ENCODE data around the gene PINLYP. TPM values are rescaled to one million over a fixed set of nuclear protein-coding genes. Genes with fewer than 3 reads are reported as not detected.

PINLYP gene
- polyA plus RNA-seq, 1 donor (not counting 4 experiments of a cell fraction or from before 2014, with no cell fraction given): 16.0 TPM

DNA sequence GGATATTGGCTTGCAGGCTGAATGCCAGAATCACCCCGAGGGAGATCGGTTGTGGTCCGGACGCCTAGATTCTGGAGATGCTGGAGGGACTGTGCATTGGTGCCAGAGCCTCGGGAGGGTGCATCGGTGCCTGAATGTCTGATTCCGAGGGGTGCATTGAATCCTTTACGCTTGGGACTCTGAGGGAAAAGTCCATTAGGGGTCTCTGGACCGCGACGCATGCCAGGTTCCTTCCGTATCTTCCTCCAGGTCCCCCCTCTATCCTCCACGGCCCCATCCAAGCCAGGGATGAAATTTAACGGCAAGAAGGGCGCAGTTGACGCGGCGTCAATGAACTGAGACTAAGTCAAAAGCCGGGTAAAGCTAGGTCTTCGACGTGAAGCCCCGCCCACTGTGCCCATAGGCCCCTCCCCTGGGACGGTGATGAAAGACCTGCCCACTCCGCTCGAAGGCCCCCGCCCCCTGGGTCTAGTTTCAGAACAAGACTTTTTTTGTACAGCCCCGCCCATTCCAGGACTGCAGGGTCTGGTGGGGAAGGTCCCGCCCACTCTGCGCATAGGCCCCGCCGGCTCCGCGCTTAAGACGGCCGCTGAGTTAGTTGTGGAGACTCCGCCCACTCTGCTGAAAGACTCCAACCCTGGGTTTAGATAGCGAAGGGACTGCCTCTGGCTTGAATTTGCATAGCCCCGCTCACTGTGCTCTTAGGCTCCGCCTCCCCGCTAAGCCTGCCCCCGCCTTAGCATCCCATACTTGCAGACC is 41.9 kb upstream of the PINLYP start:
- Histone ChIP-seq H2AFZ (ENCODE audit: control insufficient read depth, low read length) (peak overlapping the region; percentile 82), H3K36me3 (ENCODE audit: control insufficient read depth in 2 of 2, extremely low read depth in 1 of 2, insufficient read depth in 2 of 2, low read length in 2 of 2) (peaks cover 0 to under 1% of the 10 kb centered on the region in 2 experiments), H4K20me1 (ENCODE audit: control insufficient read depth, extremely low read depth, insufficient read depth, low read length) (no peaks in the 10 kb centered on the region), H3K4me2 (ENCODE audit: control insufficient read depth, extremely low read depth, insufficient read depth, low read depth, low read length) (peak overlapping the region; percentile 96), H3K4me3 (ENCODE audit: control insufficient read depth in 2 of 3, extremely low read depth in 1 of 3, insufficient read depth in 2 of 3, low read depth in 1 of 3, low read length in 3 of 3) (peak overlapping the region; percentile 40 to 82 (median 78)), H3K4me1 (ENCODE audit: control insufficient read depth, extremely low read depth, insufficient read depth, low read length) (peaks cover 21% of the 10 kb centered on the region), H3K9me1 (ENCODE audit: control insufficient read depth, extremely low read depth, insufficient read depth, low read length) (no peaks in the 10 kb centered on the region), H3K9ac (ENCODE audit: control insufficient read depth, extremely low read depth, insufficient read depth, low read length) (peak overlapping the region; percentile 70), H3K27me3 (ENCODE audit: control insufficient read depth, extremely low read depth, insufficient read depth, low read length) (no peaks in the 10 kb centered on the region), H3K79me2 (ENCODE audit: control insufficient read depth, insufficient read depth, low read length) (no peaks in the 10 kb centered on the region), H3K27ac (ENCODE audit: control insufficient read depth, insufficient read depth, low read length) (peak overlapping the region; percentile 75), H3K9me3 (ENCODE audit: control insufficient read depth, low read depth, low read length) (no peaks in the 10 kb centered on the region)
- DNase-seq (ENCODE audit: low read depth, low spot score): peak; percentile 97
- peak; percentile 91 for FAIRE-seq
- dilution Hi-C loops (cut with MboI; ENCODE audit: extremely low pct_ligation_motif_present, low sequenced_read_pairs): no loop called here
- no peak for TF ChIP-seq EZH2 (IDR thresholded peaks at IDR 0.05; ENCODE audit: low read length)
- TF ChIP-seq, protein P1, sequence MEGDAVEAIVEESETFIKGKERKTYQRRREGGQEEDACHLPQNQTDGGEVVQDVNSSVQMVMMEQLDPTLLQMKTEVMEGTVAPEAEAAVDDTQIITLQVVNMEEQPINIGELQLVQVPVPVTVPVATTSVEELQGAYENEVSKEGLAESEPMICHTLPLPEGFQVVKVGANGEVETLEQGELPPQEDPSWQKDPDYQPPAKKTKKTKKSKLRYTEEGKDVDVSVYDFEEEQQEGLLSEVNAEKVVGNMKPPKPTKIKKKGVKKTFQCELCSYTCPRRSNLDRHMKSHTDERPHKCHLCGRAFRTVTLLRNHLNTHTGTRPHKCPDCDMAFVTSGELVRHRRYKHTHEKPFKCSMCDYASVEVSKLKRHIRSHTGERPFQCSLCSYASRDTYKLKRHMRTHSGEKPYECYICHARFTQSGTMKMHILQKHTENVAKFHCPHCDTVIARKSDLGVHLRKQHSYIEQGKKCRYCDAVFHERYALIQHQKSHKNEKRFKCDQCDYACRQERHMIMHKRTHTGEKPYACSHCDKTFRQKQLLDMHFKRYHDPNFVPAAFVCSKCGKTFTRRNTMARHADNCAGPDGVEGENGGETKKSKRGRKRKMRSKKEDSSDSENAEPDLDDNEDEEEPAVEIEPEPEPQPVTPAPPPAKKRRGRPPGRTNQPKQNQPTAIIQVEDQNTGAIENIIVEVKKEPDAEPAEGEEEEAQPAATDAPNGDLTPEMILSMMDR (optimal IDR thresholded peaks at IDR 0.05 in 1 of 3, IDR thresholded peaks at IDR 0.05 in 1 of 3, conservative IDR thresholded peaks at IDR 0.05 in 1 of 3; ENCODE audit: extremely low read depth in 1 of 3, insufficient read depth in 2 of 3, low read length in 3 of 3): no peak

DNA sequence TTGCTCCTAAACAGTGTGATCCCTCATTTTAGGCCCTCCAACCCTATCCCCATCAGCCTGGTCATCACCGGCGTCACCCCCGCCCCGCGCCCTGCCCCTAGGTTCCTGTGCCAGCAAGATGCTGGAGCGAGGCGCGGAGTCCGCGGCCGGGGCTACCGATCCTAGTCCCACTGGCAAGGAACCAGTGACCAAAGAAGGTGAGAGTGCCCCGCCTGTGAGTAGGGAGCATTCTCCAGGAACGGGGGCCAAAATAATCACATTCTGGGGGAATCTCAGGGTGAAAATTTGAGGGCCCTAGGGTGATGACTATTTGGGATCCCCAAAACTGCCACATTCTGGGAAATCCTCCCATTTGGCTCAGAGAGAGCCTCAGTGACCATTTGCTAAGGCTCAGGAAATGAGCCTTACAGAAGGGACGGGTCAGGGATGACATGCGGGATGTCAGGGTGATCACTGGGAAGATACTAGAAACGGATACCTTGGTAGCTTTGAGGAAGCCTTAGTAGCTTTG is 41.2 kb upstream of the PINLYP start:
- dilution Hi-C loops (cut with MboI; ENCODE audit: extremely low pct_ligation_motif_present, low sequenced_read_pairs): no loop called here
- H3K9me1 ChIP-seq (ENCODE audit: control insufficient read depth, extremely low read depth, insufficient read depth, low read length): no peaks in the 10 kb centered on the region
- peaks cover 0 to 2% of the 10 kb centered on the region in 2 experiments for H3K36me3 ChIP-seq (ENCODE audit: control insufficient read depth in 2 of 2, extremely low read depth in 1 of 2, insufficient read depth in 2 of 2, low read length in 2 of 2)
- peaks cover 21% of the 10 kb centered on the region for H3K4me1 ChIP-seq (ENCODE audit: control insufficient read depth, extremely low read depth, insufficient read depth, low read length)
- no peak overlapping the region for H3K27ac ChIP-seq (ENCODE audit: control insufficient read depth, insufficient read depth, low read length)
- H3K27me3 ChIP-seq (ENCODE audit: control insufficient read depth, extremely low read depth, insufficient read depth, low read length): no peaks in the 10 kb centered on the region
- no peaks in the 10 kb centered on the region for H3K79me2 ChIP-seq (ENCODE audit: control insufficient read depth, insufficient read depth, low read length)
- H4K20me1 ChIP-seq (ENCODE audit: control insufficient read depth, extremely low read depth, insufficient read depth, low read length): no peaks in the 10 kb centered on the region
- peak overlapping the region in 1 of 3 experiments; percentile 82 for H3K4me3 ChIP-seq (ENCODE audit: control insufficient read depth in 2 of 3, extremely low read depth in 1 of 3, insufficient read depth in 2 of 3, low read depth in 1 of 3, low read length in 3 of 3)
- FAIRE-seq (no peak), DNase-seq (ENCODE audit: low read depth, low spot score) (no peak)
- H3K4me2 ChIP-seq (ENCODE audit: control insufficient read depth, extremely low read depth, insufficient read depth, low read depth, low read length): peak overlapping the region; percentile 96
- H3K9ac ChIP-seq (ENCODE audit: control insufficient read depth, extremely low read depth, insufficient read depth, low read length): no peak overlapping the region
- no peak for TF ChIP-seq EZH2 (IDR thresholded peaks at IDR 0.05; ENCODE audit: low read length)
- TF ChIP-seq, protein P1 (optimal IDR thresholded peaks at IDR 0.05 in 1 of 3, IDR thresholded peaks at IDR 0.05 in 1 of 3, conservative IDR thresholded peaks at IDR 0.05 in 1 of 3; ENCODE audit: extremely low read depth in 1 of 3, insufficient read depth in 2 of 3, low read length in 3 of 3): no peak
- H2AFZ ChIP-seq (ENCODE audit: control insufficient read depth, low read length): peak overlapping the region; percentile 33
- no peaks in the 10 kb centered on the region for H3K9me3 ChIP-seq (ENCODE audit: control insufficient read depth, low read depth, low read length)

All from keratinocyte (primary cell).